ENCODE results near the gene ZFP36L1. TPM values are rescaled to one million over a fixed set of nuclear protein-coding genes. Genes with fewer than 3 reads are reported as not detected.

The ZFP36L1 gene
- total and polyA plus RNA-seq, 2 of the 13 experiments (the other 11 are each of a cell fraction or from before 2014, with no cell fraction given) = 7.4 to 10.2 TPM

GRCh38 chr14:68816943-68817430, 24.1 kb upstream of the ZFP36L1 start (continued):
- TF ChIP-seq, protein P1, sequence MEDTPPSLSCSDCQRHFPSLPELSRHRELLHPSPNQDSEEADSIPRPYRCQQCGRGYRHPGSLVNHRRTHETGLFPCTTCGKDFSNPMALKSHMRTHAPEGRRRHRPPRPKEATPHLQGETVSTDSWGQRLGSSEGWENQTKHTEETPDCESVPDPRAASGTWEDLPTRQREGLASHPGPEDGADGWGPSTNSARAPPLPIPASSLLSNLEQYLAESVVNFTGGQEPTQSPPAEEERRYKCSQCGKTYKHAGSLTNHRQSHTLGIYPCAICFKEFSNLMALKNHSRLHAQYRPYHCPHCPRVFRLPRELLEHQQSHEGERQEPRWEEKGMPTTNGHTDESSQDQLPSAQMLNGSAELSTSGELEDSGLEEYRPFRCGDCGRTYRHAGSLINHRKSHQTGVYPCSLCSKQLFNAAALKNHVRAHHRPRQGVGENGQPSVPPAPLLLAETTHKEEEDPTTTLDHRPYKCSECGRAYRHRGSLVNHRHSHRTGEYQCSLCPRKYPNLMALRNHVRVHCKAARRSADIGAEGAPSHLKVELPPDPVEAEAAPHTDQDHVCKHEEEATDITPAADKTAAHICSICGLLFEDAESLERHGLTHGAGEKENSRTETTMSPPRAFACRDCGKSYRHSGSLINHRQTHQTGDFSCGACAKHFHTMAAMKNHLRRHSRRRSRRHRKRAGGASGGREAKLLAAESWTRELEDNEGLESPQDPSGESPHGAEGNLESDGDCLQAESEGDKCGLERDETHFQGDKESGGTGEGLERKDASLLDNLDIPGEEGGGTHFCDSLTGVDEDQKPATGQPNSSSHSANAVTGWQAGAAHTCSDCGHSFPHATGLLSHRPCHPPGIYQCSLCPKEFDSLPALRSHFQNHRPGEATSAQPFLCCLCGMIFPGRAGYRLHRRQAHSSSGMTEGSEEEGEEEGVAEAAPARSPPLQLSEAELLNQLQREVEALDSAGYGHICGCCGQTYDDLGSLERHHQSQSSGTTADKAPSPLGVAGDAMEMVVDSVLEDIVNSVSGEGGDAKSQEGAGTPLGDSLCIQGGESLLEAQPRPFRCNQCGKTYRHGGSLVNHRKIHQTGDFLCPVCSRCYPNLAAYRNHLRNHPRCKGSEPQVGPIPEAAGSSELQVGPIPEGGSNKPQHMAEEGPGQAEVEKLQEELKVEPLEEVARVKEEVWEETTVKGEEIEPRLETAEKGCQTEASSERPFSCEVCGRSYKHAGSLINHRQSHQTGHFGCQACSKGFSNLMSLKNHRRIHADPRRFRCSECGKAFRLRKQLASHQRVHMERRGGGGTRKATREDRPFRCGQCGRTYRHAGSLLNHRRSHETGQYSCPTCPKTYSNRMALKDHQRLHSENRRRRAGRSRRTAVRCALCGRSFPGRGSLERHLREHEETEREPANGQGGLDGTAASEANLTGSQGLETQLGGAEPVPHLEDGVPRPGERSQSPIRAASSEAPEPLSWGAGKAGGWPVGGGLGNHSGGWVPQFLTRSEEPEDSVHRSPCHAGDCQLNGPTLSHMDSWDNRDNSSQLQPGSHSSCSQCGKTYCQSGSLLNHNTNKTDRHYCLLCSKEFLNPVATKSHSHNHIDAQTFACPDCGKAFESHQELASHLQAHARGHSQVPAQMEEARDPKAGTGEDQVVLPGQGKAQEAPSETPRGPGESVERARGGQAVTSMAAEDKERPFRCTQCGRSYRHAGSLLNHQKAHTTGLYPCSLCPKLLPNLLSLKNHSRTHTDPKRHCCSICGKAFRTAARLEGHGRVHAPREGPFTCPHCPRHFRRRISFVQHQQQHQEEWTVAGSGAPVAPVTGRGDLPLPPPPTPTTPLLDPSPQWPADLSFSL (CRISPR knock-in tag; IDR thresholded peaks at IDR 0.05) = no peak
- TF ChIP-seq ZBTB34 (CRISPR knock-in tag; IDR thresholded peaks at IDR 0.05) (no peak), ZBTB2 (CRISPR knock-in tag; IDR thresholded peaks at IDR 0.05; ENCODE audit: low read depth) (no peak), TGIF2 (CRISPR knock-in tag; IDR thresholded peaks at IDR 0.05) (0 out of 2 replicates have a peak, but pooled peaks have one; percentile 9), POLR2AphosphoS2 (IDR thresholded peaks at IDR 0.05; ENCODE audit: low read depth, low read length) (no peak), BCL6 (CRISPR knock-in tag; IDR thresholded peaks at IDR 0.05) (no peak), SMC3 (IDR thresholded peaks at IDR 0.05; ENCODE audit: low read length) (no peak; the same call in 1 of the 2 replicates), ZNF777 (CRISPR knock-in tag; IDR thresholded peaks at IDR 0.05) (no peak)
- TF ChIP-seq, protein P2, sequence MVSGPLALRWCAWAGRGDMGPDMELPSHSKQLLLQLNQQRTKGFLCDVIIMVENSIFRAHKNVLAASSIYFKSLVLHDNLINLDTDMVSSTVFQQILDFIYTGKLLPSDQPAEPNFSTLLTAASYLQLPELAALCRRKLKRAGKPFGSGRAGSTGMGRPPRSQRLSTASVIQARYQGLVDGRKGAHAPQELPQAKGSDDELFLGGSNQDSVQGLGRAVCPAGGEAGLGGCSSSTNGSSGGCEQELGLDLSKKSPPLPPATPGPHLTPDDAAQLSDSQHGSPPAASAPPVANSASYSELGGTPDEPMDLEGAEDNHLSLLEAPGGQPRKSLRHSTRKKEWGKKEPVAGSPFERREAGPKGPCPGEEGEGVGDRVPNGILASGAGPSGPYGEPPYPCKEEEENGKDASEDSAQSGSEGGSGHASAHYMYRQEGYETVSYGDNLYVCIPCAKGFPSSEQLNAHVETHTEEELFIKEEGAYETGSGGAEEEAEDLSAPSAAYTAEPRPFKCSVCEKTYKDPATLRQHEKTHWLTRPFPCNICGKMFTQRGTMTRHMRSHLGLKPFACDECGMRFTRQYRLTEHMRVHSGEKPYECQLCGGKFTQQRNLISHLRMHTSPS (CRISPR knock-in tag; IDR thresholded peaks at IDR 0.05; ENCODE audit: low read depth) = no peak
- TF ChIP-seq, protein P3, sequence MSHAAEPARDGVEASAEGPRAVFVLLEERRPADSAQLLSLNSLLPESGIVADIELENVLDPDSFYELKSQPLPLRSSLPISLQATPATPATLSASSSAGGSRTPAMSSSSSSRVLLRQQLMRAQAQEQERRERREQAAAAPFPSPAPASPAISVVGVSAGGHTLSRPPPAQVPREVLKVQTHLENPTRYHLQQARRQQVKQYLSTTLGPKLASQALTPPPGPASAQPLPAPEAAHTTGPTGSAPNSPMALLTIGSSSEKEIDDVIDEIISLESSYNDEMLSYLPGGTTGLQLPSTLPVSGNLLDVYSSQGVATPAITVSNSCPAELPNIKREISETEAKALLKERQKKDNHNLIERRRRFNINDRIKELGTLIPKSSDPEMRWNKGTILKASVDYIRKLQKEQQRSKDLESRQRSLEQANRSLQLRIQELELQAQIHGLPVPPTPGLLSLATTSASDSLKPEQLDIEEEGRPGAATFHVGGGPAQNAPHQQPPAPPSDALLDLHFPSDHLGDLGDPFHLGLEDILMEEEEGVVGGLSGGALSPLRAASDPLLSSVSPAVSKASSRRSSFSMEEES (CRISPR knock-in tag; IDR thresholded peaks at IDR 0.05) = no peak

All from HepG2 (cell line).